Prostate gland (tissue), 2 donors: ENCODE measurements around the gene SHOC2. TPM values are rescaled to one million over a fixed set of nuclear protein-coding genes. Genes with fewer than 3 reads are reported as not detected.

Experiments
- DNase-seq: peaks from one replicate; pipeline ENCODE4 v3.0.0-alpha.2; 2019; ENCODE audit warnings: low spot score
- H3K27ac ChIP-seq, 2 donors: fragments of 200-600 bp; sonication (generic); 2 replicates each; pipeline ENCODE4 v1.5.1; 2017 to 2019
- H3K27me3 ChIP-seq: fragments of 200-600 bp; sonication (generic); replicated peaks from 2 replicates; pipeline ENCODE4 v1.5.1; 2019; ENCODE audit not compliant: insufficient read depth
- H3K36me3 ChIP-seq, 2 donors: fragments of 200-600 bp; sonication (generic); 1 replicate in 1 of 2; 2 replicates in 1 of 2; pipeline versions ENCODE4 v1.5.1 to v1.8.1; 2017 to 2019
- H3K4me1 ChIP-seq: fragments of 200-600 bp; sonication (generic); replicated peaks from 2 replicates; pipeline ENCODE4 v1.5.1; 2019
- H3K4me3 ChIP-seq, 2 donors: fragments of 200-600 bp; sonication (generic); 2 replicates each; pipeline ENCODE4 v1.5.1; 2017 to 2019
- H3K9me3 ChIP-seq: fragments of 200-600 bp; sonication (generic); 2 replicates; pipeline ENCODE4 v1.5.1; 2017
- POLR2A ChIP-seq: fragments of 450-650 bp; IDR thresholded peaks from one replicate; pipeline ENCODE4 v1.6.1; 2016; ENCODE audit warnings: antibody characterized with exemption, mild to moderate bottlenecking
- POLR2AphosphoS5 ChIP-seq: sonication (generic); formaldehyde crosslinking; IDR thresholded peaks from one replicate; pipeline ENCODE4 v1.6.1; 2017; ENCODE audit warnings: antibody characterized with exemption
- WGBS: methylation state at CpG from one replicate; pipeline ENCODE4 v1.1.5; 2018; 5-methylcytosine and 5-hydroxymethylcytosine counted together
- intact Hi-C: fragments of 100-400 bp; cut with DNase I; formaldehyde crosslinking; loops from one replicate; pipeline ENCODE4 v1.14.2; 2022
- total RNA-seq, 2 donors: library from RNA; depleted of rRNA; stranded (reverse); fragments of >200 nt; gene quantifications; one replicate each; pipeline ENCODE4 v1.1.0, GENCODE V29; 2016
- TF ChIP-seq, protein P1 (sequence below), 4 experiments: fragments of 200-600 bp in 2 of 4; fragments of 450-650 bp in 2 of 4; sonication (generic) in 2 of 4; IDR thresholded peaks; 1 replicate in 3 of 4; 2 replicates in 1 of 4; pipeline ENCODE4 v1.5.1; 2016 to 2019; ENCODE audit warnings: antibody characterized with exemption in 4 of 4, mild to moderate bottlenecking in 2 of 4, moderate library complexity in 2 of 4

SHOC2 gene
- total RNA-seq, 2 donors from 2014 or later, result 31.3 to 56.1 TPM

DNA sequence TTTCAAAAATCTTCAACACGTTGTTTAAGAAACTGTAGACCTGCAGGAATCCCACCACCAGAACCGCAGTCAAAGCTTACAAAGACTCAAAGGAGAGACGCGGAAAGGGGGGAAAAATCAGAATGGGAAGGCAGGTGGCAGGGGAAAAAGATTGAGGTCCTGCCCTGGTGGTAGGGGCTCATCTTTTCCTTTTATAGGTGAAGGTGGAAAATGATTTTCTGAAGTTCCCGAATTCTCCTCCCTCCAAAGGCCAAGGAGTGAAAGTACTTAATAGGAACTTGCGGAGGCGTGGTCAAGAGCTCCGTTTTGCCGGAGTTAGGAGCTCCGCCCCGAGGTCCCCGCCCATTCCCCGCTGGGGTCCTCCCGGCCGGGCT lies 1.1 kb upstream of the SHOC2 start:
- peak overlapping the region; percentile 62 to 80 for H3K4me3 ChIP-seq
- H3K27me3 ChIP-seq, result no peaks in the 10 kb centered on the region

DNA sequence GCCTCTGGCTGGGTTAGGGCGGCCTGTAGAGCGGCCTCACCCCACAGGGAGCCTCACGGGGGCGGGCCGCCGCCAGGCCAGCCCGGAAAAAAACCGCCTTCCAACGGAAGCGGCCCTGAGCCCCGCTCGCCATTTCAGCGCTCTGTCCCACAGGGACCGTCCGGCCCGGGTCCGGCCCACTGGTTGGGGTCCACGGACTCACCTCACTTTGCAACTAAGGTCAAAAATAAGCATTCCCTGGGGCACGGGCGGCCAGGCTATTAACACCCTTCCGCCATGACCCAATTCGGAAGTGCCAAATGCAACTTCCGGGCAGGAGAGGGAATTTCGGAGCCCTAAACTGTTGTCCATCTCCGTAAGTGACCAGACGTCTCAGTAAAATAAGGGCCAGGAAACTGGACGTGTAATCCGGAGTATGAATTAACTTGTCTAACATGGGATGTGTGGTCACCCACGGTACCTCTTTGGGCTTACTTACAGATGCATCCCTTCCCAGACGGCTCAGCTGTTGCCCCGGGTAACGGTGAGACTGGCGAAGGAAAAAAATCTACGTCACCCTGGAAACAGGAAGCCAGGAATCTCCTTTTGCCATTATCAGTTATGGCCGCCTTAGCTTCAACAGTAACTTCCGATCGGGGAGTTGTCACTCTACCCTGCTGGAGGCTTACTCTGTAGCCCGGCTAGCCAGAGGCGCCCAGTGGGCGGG lies 608 bp upstream of the SHOC2 start, which contains the start of gene BBIP1:
Gene BBIP1, minus strand, starts transcription at position 538 of the 706 bp plus-strand sequence. CDS start 1,023 bp downstream, outside the sequence.
- intact Hi-C loops, result loop anchor here (10.0 kb wide), 1 partner anchor 614 kb away; the partner anchor contains the start of gene SMNDC1
- under 1% methylated on average over 40 of the region's 40 CpGs for WGBS
- Histone ChIP-seq H3K36me3 (no peaks in the 10 kb centered on the region), H3K4me1 (peaks cover 6% of the 10 kb centered on the region), H3K27me3 (no peaks in the 10 kb centered on the region), H3K27ac (peak within 1 kb of the TSS; percentile 97 to 99), H3K9me3 (no peaks in the 10 kb centered on the region), H3K4me3 (peak within 1 kb of the TSS; percentile 76 to 80)
- TF ChIP-seq, protein P1, sequence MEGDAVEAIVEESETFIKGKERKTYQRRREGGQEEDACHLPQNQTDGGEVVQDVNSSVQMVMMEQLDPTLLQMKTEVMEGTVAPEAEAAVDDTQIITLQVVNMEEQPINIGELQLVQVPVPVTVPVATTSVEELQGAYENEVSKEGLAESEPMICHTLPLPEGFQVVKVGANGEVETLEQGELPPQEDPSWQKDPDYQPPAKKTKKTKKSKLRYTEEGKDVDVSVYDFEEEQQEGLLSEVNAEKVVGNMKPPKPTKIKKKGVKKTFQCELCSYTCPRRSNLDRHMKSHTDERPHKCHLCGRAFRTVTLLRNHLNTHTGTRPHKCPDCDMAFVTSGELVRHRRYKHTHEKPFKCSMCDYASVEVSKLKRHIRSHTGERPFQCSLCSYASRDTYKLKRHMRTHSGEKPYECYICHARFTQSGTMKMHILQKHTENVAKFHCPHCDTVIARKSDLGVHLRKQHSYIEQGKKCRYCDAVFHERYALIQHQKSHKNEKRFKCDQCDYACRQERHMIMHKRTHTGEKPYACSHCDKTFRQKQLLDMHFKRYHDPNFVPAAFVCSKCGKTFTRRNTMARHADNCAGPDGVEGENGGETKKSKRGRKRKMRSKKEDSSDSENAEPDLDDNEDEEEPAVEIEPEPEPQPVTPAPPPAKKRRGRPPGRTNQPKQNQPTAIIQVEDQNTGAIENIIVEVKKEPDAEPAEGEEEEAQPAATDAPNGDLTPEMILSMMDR (IDR thresholded peaks at IDR 0.05), result peak in 1 of 4 experiments; percentile 51
- peak; percentile 48 for TF ChIP-seq POLR2A
- peak; percentile 94 for TF ChIP-seq POLR2AphosphoS5
- no peak for DNase-seq

More for the DNA sequence above, 1.1 kb upstream of the SHOC2 start:
- Histone ChIP-seq H3K36me3 (no peaks in the 10 kb centered on the region), H3K9me3 (no peaks in the 10 kb centered on the region), H3K4me1 (peaks cover 6% of the 10 kb centered on the region), H3K27ac (peak overlapping the region; percentile 97 to 99)
- intact Hi-C loops, result loop anchor here (10.0 kb wide), 1 partner anchor 613 kb away; the partner anchor contains the start of gene SMNDC1
- TF ChIP-seq, protein P1 (IDR thresholded peaks at IDR 0.05), result peak in 1 of 4 experiments; percentile 18
- TF ChIP-seq POLR2AphosphoS5 (peak; percentile 64), POLR2A (peak; percentile 61)
- DNase-seq, result peak; percentile 95
- WGBS, result 0% methylated on average over 15 of the region's 15 CpGs

GRCh38 chr10:110919971-110920881 lies 822 bp downstream of the SHOC2 start:
- intact Hi-C loops, result loop anchor here (10.0 kb wide), 1 partner anchor 615 kb away; the partner anchor contains the start of gene SMNDC1
- DNase-seq, result peak; percentile 22
- under 1% methylated on average over 26 of the region's 44 CpGs for WGBS
- peak overlapping the region; percentile 76 to 80 for H3K4me3 ChIP-seq
- no peaks in the 10 kb centered on the region for H3K27me3 ChIP-seq
- H3K4me1 ChIP-seq, result peaks cover 6% of the 10 kb centered on the region
- TF ChIP-seq POLR2A (no peak), POLR2AphosphoS5 (no peak)
- TF ChIP-seq, protein P1 (IDR thresholded peaks at IDR 0.05), result no peak
- H3K27ac ChIP-seq, result peak overlapping the region; percentile 97 to 99
- H3K9me3 ChIP-seq, result no peaks in the 10 kb centered on the region
- H3K36me3 ChIP-seq, result no peaks in the 10 kb centered on the region

DNA sequence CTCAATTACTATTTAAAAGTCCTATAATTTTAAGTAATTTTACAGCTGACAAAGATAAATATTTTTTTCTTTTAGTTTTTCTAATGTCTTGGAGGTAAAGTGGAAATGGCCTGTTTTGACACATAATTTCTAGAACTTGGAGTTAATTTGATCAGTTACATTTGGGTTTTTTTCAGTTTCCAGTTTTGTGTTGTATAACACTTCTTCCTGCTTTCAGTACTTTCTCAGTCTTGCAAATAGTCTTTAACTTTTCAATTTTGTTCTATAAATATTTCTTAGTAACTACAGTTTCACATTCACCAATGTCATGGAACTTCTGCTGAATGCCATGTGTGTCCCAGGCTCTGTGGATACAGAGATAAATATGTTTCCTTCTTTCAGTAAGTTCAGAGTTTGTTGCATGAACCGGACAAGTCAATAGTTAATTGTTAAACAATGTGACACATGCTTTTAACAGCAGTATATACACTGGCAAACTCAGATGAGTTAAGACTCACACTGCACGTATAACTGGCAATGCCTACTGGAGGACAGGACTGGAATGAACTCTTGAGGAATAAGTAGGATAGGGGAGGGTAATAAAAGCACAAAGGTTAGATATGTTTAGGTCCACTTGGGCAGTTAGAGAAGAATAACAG lies 4.6 kb downstream of the SHOC2 start:
- no peak for TF ChIP-seq POLR2AphosphoS5
- TF ChIP-seq POLR2A, result no peak
- TF ChIP-seq, protein P1 (IDR thresholded peaks at IDR 0.05), result no peak
- intact Hi-C loops, result no loop called here
- H3K36me3 ChIP-seq, result no peaks in the 10 kb centered on the region
- no peak for DNase-seq
- no peaks in the 10 kb centered on the region for H3K27me3 ChIP-seq
- H3K4me1 ChIP-seq, result no peaks in the 10 kb centered on the region
- WGBS, result 42% methylated on average over 2 of the region's 2 CpGs
- no peaks in the 10 kb centered on the region for H3K9me3 ChIP-seq
- no peak overlapping the region for H3K4me3 ChIP-seq
- H3K27ac ChIP-seq, result no peak overlapping the region
